DOHH2 (cell line): ENCODE data around the gene ZNF580.

Experiments
- EZH2phosphoT487 ChIP-seq: fragments of 200-600 bp; sonication (generic); IDR thresholded peaks from 2 replicates; pipeline ENCODE4 v1.6.1; 2017; ENCODE audit warnings: borderline replicate concordance, mild to moderate bottlenecking, antibody characterized with exemption, low read length, moderate library complexity, mixed read lengths
- TF ChIP-seq, protein P1 (sequence below): fragments of 200-600 bp; sonication (generic); IDR thresholded peaks from one replicate; pipeline ENCODE4 v1.5.1; 2014; ENCODE audit warnings: antibody characterized with exemption, mild to moderate bottlenecking, low read depth, low read length; ENCODE audit not compliant: poor library complexity, severe bottlenecking

DNA sequence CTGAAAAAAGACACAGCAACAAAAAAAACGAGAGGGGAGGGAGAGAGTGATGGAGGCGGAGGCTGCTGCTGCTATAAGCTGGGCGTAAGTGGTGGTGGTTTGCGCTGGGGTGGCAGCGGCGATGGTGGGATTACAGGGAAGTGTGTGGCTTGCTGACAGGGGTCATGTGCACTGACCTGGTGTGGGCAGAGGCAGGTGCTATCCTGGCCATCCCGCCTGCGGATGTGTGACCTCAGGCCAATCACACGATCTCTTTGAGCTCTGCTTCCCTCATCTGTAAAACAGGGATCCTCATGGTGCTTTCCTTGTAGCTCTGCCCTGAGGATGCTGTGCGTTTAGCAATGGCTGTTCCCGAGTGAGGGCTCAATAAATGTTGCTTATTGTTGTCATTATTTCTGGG lies 3.3 kb upstream of the ZNF580 start:
- TF ChIP-seq, protein P1, sequence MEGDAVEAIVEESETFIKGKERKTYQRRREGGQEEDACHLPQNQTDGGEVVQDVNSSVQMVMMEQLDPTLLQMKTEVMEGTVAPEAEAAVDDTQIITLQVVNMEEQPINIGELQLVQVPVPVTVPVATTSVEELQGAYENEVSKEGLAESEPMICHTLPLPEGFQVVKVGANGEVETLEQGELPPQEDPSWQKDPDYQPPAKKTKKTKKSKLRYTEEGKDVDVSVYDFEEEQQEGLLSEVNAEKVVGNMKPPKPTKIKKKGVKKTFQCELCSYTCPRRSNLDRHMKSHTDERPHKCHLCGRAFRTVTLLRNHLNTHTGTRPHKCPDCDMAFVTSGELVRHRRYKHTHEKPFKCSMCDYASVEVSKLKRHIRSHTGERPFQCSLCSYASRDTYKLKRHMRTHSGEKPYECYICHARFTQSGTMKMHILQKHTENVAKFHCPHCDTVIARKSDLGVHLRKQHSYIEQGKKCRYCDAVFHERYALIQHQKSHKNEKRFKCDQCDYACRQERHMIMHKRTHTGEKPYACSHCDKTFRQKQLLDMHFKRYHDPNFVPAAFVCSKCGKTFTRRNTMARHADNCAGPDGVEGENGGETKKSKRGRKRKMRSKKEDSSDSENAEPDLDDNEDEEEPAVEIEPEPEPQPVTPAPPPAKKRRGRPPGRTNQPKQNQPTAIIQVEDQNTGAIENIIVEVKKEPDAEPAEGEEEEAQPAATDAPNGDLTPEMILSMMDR: no peak
- TF ChIP-seq EZH2phosphoT487: no peak
